CD4-positive, CD25-positive, alpha-beta regulatory T cell (primary cell): ENCODE data around the gene BCL6B. TPM values are rescaled to one million over a fixed set of nuclear protein-coding genes. Genes with fewer than 3 reads are reported as not detected.

Source experiments
- ATAC-seq, 2 donors: fragments of 150-1000 bp; cut with Tn5 transposase; one replicate each; pipeline ENCODE4 v1.10.0; 2021; ENCODE audit warnings: low read depth in 2 of 2, moderate number of reproducible peaks in 2 of 2, moderate library complexity in 1 of 2
- DNase-seq, 3 donors: peaks; one replicate each; pipeline versions ENCODE4 v3.0.0 to v3.0.0-alpha.2; 2012 to 2022; ENCODE audit warnings: mixed read lengths in 1 of 3
- H3K27ac ChIP-seq: one replicate; pipeline ENCODE4 v1.7.0; 2013; ENCODE audit warnings: mild to moderate bottlenecking, low read length; ENCODE audit not compliant: insufficient read depth, poor library complexity, severe bottlenecking
- H3K27me3 ChIP-seq: one replicate; pipeline ENCODE4 v1.7.0; 2013; ENCODE audit warnings: low read length; ENCODE audit not compliant: control insufficient read depth, insufficient read depth
- H3K36me3 ChIP-seq: one replicate; pipeline ENCODE4 v1.7.0; 2013; ENCODE audit warnings: mild to moderate bottlenecking, low read length, moderate library complexity; ENCODE audit not compliant: control insufficient read depth, insufficient read depth
- H3K4me1 ChIP-seq: 2 replicates; pipeline ENCODE4 v1.7.0; 2013; ENCODE audit warnings: mild to moderate bottlenecking, low read length; ENCODE audit not compliant: insufficient read depth, control insufficient read depth, poor library complexity, severe bottlenecking
- H3K4me3 ChIP-seq: one replicate; pipeline ENCODE4 v1.7.0; 2013; ENCODE audit warnings: low read depth, mild to moderate bottlenecking, low read length, moderate library complexity
- H3K9me3 ChIP-seq, 2 experiments: 1 replicate in 1 of 2; 2 replicates in 1 of 2; pipeline ENCODE4 v1.7.0; 2013; ENCODE audit warnings: low read length in 2 of 2, mild to moderate bottlenecking in 1 of 2, moderate library complexity in 1 of 2; ENCODE audit not compliant: control insufficient read depth in 2 of 2
- H3K27ac Mint-ChIP-seq, 3 donors: one replicate each; pipeline ENCODE4 v1.8.0; 2020 to 2022; ENCODE audit warnings: mild to moderate bottlenecking in 3 of 3, mixed read lengths in 3 of 3, moderate library complexity in 2 of 3
- H3K27me3 Mint-ChIP-seq: one replicate; pipeline ENCODE4 v1.8.0; 2022; ENCODE audit warnings: mild to moderate bottlenecking, mixed read lengths
- H3K36me3 Mint-ChIP-seq: one replicate; pipeline ENCODE4 v1.8.0; 2020; ENCODE audit warnings: mixed read lengths
- H3K4me1 Mint-ChIP-seq, 4 donors: one replicate each; pipeline ENCODE4 v1.8.0; 2020 to 2022; ENCODE audit warnings: mixed read lengths in 4 of 4, mild to moderate bottlenecking in 1 of 4
- H3K4me3 Mint-ChIP-seq, 4 donors: one replicate each; pipeline ENCODE4 v1.8.0; 2020 to 2022; ENCODE audit warnings: mild to moderate bottlenecking in 4 of 4, mixed read lengths in 4 of 4, moderate library complexity in 3 of 4
- H3K9me3 Mint-ChIP-seq, 7 donors: one replicate each; pipeline ENCODE4 v1.8.0; 2020 to 2022; ENCODE audit warnings: mixed read lengths in 7 of 7, mild to moderate bottlenecking in 3 of 7, moderate library complexity in 2 of 7
- polyA plus RNA-seq, 4 donors: library from polyadenylated mRNA; unstranded; fragments of 300-500 nt; fragmentation: Illumina TruSeq; gene quantifications; one replicate each; pipeline ENCODE4 v1.2.3, GENCODE V29; 2021
- total RNA-seq: library from RNA; stranded (reverse); gene quantifications from one replicate; pipeline ENCODE4 v1.2.3, GENCODE V29; 2022

Gene BCL6B
- total and polyA plus RNA-seq, 5 donors from 2014 or later, result 0.42 TPM; not detected in 4

DNA sequence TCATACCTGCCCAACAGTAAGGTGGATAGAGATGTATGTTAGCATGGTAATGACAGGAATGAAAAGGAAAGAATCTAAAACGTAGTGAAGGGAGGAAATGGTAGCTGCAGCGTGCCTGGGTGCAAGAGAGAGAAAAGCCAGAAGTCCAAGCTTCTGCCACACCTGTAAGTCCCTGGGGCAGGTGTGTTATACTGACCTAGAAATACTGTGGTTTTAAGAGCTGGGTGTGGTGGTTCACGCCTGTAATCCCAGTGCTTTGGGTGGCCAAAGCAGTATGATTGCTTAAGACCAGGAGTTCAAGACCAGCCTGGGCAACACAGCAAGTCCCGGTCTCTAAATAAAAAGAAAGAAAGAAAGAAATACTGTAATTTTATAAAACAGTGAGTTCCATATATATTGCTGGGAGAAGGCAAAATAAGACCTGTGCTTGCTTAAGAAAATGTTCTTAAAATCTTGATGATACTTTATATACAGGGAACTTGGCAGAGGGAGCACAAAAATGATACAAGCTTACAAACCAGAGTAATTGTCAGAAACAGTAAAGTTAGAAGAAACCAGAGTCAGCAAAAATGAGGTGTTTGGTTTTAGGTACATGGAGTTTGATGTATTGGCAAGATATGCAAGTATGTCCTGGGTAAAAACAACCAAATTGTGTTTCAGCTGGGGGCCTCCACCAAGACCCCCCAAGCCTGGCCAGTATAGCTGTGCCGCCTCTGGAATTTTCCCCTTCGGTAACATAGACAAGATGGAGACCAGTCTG, 20.4 kb upstream of the BCL6B start:
- peaks cover 11 to 37% (median 22%) of the 10 kb centered on the region in 4 donors for H3K4me1 Mint-ChIP-seq
- no peaks in the 10 kb centered on the region for H3K4me1 ChIP-seq
- no peak overlapping the region for H3K4me3 Mint-ChIP-seq
- H3K27me3 ChIP-seq, result no peaks in the 10 kb centered on the region
- peaks cover 0 to 1% (median 0%) of the 10 kb centered on the region in 7 donors for H3K9me3 Mint-ChIP-seq
- peaks cover 49% of the 10 kb centered on the region for H3K36me3 ChIP-seq
- DNase-seq (no peak), ATAC-seq (no peak)
- H3K27me3 Mint-ChIP-seq, result no peaks in the 10 kb centered on the region
- H3K27ac ChIP-seq, result no peak overlapping the region
- H3K36me3 Mint-ChIP-seq, result peaks cover 35% of the 10 kb centered on the region
- H3K9me3 ChIP-seq, result no peaks in the 10 kb centered on the region
- no peak overlapping the region for H3K4me3 ChIP-seq
- H3K27ac Mint-ChIP-seq, result peak overlapping the region in 2 of 3 donors; percentile 3 to 29

DNA sequence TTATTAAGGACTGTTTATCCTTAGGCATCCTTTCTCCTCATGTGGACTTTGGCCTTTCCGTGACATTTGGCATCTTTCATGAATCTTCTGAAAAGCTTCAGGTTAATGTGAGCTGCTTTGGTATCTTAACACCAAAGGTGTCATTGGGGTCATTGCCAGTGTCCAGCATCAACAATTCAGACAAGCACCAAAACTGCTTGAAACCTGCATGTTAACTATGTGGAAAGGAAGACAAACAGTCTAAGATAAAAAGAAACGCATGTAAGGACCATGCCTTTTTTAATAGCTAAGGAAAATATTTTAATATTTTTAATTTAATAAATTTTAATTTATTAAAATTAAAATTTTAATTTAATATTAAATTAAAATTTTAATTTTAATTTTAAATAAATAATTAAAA, 19.1 kb upstream of the BCL6B start:
- Histone ChIP-seq H3K27me3 (no peaks in the 10 kb centered on the region), H3K4me1 (no peaks in the 10 kb centered on the region), H3K27ac (no peak overlapping the region), H3K4me3 (no peak overlapping the region), H3K9me3 (no peaks in the 10 kb centered on the region), H3K36me3 (peaks cover 43% of the 10 kb centered on the region)
- Mint-ChIP-seq H3K9me3 (peaks cover 0 to 1% (median 0%) of the 10 kb centered on the region in 7 donors), H3K36me3 (peaks cover 28% of the 10 kb centered on the region), H3K4me1 (peaks cover 11 to 38% (median 25%) of the 10 kb centered on the region in 4 donors), H3K4me3 (no peak overlapping the region), H3K27me3 (no peaks in the 10 kb centered on the region), H3K27ac (peak overlapping the region in 1 of 3 donors; percentile 40)
- DNase-seq, result no peak
- ATAC-seq, result no peak

DNA sequence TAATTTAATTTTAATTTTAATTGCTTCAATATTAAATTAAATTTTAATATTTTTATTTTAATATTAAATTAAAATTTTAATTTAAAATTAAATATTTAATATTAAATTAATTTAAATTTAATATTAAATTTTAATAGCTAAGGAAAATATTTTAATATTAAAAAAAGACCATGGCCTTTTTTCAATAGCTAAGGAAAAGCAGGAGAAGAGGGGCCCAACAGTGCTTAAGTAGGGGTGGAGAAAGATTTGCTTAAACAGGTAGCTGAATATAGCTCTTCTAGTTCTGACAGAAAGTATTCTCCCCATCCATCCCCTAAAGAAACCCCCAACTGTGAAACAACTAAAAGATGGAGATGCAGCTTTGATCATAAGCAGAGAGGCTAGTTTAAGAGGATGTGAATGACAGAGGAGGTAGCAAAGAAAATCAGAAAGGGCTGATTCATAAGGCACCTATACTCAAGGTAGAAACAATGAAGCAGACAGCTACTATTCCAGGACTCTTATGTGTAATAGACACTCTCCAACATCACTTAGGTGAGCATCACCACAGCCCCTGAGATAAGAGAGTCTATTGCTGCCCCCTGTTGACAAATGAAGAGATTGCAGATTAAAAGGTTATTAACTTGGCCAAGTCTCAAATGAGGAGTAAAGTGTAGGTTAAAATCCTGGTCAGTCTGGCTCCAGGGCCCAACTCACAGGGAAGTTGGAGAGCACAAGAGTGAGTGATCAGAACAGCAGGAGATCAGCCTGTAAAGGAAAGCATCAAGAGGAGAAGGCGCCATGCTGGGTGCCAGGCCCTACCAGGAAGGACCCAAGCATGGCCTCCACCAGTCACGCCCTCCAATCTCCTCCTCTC, 18.2 kb upstream of the BCL6B start:
- Histone ChIP-seq H3K9me3 (no peaks in the 10 kb centered on the region), H3K36me3 (peaks cover 34% of the 10 kb centered on the region), H3K27ac (no peak overlapping the region), H3K27me3 (no peaks in the 10 kb centered on the region), H3K4me3 (no peak overlapping the region), H3K4me1 (peaks cover 5% of the 10 kb centered on the region)
- peaks cover 11 to 45% (median 30%) of the 10 kb centered on the region in 4 donors for H3K4me1 Mint-ChIP-seq
- peak overlapping the region in 1 of 3 donors; percentile 64 for H3K27ac Mint-ChIP-seq
- peak; percentile 85 to 88 for ATAC-seq
- H3K36me3 Mint-ChIP-seq, result peaks cover 24% of the 10 kb centered on the region
- H3K4me3 Mint-ChIP-seq, result peak overlapping the region in 2 of 4 donors; percentile 12 to 84
- peak; percentile 38 to 83 (median 79) for DNase-seq
- no peaks in the 10 kb centered on the region for H3K27me3 Mint-ChIP-seq
- peaks cover 0 to 1% (median 0%) of the 10 kb centered on the region in 7 donors for H3K9me3 Mint-ChIP-seq

DNA sequence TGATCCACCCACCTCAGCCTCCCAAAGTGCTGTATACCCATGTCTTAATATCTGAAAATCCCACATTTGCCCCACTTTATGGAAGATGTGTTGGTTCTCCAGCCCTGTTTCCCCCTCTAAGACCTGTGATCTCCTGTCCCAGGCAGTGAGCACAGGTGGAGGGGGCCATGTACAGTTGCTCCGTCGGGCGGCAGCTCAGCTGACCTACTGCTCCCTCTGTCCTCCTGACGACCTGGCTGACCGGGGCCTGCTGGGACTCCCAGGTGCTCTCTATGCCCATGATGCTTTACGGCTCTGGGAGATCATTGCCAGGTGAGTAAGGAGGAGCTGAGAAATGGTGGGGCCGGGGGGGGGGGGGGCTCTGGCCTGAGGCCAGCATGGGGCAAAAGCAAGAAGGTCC, 17.1 kb upstream of the BCL6B start:
- Histone ChIP-seq H3K27me3 (no peaks in the 10 kb centered on the region), H3K4me3 (no peak overlapping the region), H3K36me3 (peaks cover 30% of the 10 kb centered on the region), H3K9me3 (no peaks in the 10 kb centered on the region), H3K27ac (no peak overlapping the region), H3K4me1 (peaks cover 16% of the 10 kb centered on the region)
- Mint-ChIP-seq H3K27me3 (no peaks in the 10 kb centered on the region), H3K27ac (no peak overlapping the region), H3K9me3 (no peaks in the 10 kb centered on the region), H3K36me3 (peaks cover 21% of the 10 kb centered on the region), H3K4me3 (no peak overlapping the region), H3K4me1 (peaks cover 11 to 56% (median 39%) of the 10 kb centered on the region in 4 donors)
- DNase-seq, result no peak
- ATAC-seq, result no peak

DNA sequence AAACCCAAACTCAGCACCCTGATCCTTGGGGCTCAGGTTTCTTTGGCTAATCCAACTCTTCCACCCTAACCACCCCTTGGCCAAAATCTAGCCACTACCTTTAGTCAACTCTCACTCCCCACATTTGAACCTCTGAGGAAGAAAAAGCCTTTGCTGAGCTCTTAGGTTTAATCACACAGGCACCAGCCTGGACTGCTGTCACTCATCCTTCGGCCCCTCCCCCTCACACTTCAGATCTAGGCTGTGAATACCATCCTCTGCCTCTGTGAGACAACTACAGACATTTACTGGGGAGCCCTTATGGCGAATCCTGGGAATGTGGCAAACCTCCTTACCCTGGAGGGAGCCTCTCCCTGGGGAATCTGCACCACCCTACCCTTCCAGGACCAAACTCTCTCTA, 15.7 kb upstream of the BCL6B start:
- H3K4me3 ChIP-seq, result no peak overlapping the region
- ATAC-seq (no peak), DNase-seq (no peak)
- no peaks in the 10 kb centered on the region for H3K27me3 Mint-ChIP-seq
- peaks cover 22% of the 10 kb centered on the region for H3K36me3 ChIP-seq
- H3K9me3 ChIP-seq, result no peaks in the 10 kb centered on the region
- H3K4me1 ChIP-seq, result peaks cover 29% of the 10 kb centered on the region
- peaks cover 14 to 63% (median 46%) of the 10 kb centered on the region in 4 donors for H3K4me1 Mint-ChIP-seq
- peaks cover 12% of the 10 kb centered on the region for H3K36me3 Mint-ChIP-seq
- H3K27me3 ChIP-seq, result no peaks in the 10 kb centered on the region
- peak overlapping the region in 1 of 4 donors; percentile 27 for H3K4me3 Mint-ChIP-seq
- no peak overlapping the region for H3K27ac ChIP-seq
- H3K27ac Mint-ChIP-seq, result peak overlapping the region in 2 of 3 donors; percentile 65 to 70
- no peaks in the 10 kb centered on the region for H3K9me3 Mint-ChIP-seq

DNA sequence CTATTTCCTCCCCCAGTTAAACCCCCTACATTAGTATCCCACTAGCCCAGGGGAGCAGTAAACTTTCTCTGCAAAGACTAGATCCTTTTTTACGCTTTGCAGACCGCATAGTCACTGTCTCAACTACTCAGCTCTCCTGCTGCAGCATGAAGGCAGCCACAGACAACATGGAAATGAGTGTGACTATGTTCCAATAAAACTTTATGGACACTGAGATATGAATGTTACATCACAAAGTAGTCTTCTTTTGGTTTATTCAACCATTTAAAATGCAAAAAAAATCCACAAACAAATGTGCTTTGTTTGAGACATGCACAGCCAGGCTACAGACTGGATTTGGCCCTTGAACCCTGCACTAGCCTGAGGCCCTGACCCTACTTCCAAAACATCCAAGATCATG, 12.3 kb upstream of the BCL6B start:
- Mint-ChIP-seq H3K4me1 (peaks cover 10 to 77% (median 51%) of the 10 kb centered on the region in 4 donors), H3K4me3 (peak overlapping the region; percentile 98 to 99 (median 98)), H3K27ac (peak overlapping the region; percentile 59 to 99 (median 60)), H3K27me3 (peaks cover 4% of the 10 kb centered on the region), H3K9me3 (no peaks in the 10 kb centered on the region), H3K36me3 (peaks cover 5% of the 10 kb centered on the region)
- Histone ChIP-seq H3K9me3 (no peaks in the 10 kb centered on the region), H3K4me3 (peak overlapping the region; percentile 100), H3K36me3 (peaks cover 5% of the 10 kb centered on the region), H3K27ac (no peak overlapping the region), H3K27me3 (no peaks in the 10 kb centered on the region), H3K4me1 (peaks cover 48% of the 10 kb centered on the region)
- ATAC-seq (no peak), DNase-seq (no peak)

DNA sequence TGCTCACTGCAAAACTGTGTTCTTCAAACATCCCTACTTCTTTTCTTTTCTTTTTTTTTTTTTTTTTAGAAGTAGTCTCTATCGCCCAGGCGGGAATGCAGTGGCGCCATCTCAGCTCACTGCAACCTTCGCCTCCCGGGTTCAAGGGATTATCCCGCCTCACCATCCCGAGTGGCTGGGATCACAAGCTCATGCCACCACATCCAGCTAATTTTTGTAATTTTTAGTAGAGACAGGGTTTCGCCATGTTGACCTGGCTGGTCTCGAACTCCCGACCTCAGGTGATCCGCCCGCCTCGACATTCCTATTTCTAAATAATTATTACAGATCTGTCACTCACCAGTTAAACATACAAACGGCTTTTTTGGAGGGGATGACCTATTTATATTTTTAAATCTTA, 11.4 kb upstream of the BCL6B start:
- H3K4me1 Mint-ChIP-seq, result peaks cover 10 to 81% (median 58%) of the 10 kb centered on the region in 4 donors
- DNase-seq (no peak), ATAC-seq (no peak)
- Histone ChIP-seq H3K4me1 (peaks cover 57% of the 10 kb centered on the region), H3K36me3 (peaks cover 5% of the 10 kb centered on the region), H3K9me3 (no peaks in the 10 kb centered on the region), H3K27me3 (no peaks in the 10 kb centered on the region), H3K27ac (peak overlapping the region; percentile 99), H3K4me3 (peak overlapping the region; percentile 100)
- H3K27ac Mint-ChIP-seq, result peak overlapping the region; percentile 99 to 100 (median 99)
- no peaks in the 10 kb centered on the region for H3K9me3 Mint-ChIP-seq
- H3K36me3 Mint-ChIP-seq, result peaks cover 5% of the 10 kb centered on the region
- H3K4me3 Mint-ChIP-seq, result peak overlapping the region; percentile 98 to 99 (median 98)
- H3K27me3 Mint-ChIP-seq, result peaks cover 4% of the 10 kb centered on the region
